ENCODE data around the gene HAVCR1.

DNA sequence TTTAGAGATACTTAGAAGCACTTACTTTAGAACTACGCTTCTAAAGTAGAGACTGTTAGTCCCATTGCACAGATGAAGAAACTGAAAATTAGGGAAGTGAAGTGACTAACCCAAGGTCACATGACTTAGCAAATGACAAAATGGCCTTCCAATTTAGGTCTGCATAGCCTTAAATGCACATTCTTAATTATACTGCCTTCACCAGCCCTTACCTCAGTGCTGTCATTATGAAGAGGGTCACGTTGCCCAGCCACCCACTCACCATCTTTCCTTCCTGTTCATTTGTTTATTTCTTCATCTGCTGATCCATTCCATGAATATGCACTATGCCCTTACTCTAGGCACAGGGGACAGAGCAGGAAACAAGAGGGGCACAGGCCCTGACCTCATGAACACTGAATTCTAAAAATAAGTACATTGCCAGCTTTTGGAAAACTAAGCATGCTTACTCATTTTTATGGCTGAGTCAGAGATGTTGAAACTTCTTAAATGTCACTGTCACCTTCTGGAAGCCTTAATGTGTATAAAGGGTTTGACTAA lies 41.3 kb upstream of the HAVCR1 start:
- TF ChIP-seq, protein P1, sequence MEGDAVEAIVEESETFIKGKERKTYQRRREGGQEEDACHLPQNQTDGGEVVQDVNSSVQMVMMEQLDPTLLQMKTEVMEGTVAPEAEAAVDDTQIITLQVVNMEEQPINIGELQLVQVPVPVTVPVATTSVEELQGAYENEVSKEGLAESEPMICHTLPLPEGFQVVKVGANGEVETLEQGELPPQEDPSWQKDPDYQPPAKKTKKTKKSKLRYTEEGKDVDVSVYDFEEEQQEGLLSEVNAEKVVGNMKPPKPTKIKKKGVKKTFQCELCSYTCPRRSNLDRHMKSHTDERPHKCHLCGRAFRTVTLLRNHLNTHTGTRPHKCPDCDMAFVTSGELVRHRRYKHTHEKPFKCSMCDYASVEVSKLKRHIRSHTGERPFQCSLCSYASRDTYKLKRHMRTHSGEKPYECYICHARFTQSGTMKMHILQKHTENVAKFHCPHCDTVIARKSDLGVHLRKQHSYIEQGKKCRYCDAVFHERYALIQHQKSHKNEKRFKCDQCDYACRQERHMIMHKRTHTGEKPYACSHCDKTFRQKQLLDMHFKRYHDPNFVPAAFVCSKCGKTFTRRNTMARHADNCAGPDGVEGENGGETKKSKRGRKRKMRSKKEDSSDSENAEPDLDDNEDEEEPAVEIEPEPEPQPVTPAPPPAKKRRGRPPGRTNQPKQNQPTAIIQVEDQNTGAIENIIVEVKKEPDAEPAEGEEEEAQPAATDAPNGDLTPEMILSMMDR (conservative IDR thresholded peaks at IDR 0.05; ENCODE audit: low read depth in 2 of 2), result no peak
- no peak for TF ChIP-seq POLR2AphosphoS5 (IDR thresholded peaks at IDR 0.05; ENCODE audit: low read depth)
- TF ChIP-seq ZNF331 (CRISPR knock-in tag; IDR thresholded peaks at IDR 0.05; ENCODE audit: low read depth), result no peak
- TF ChIP-seq EZH2 (IDR thresholded peaks at IDR 0.05; ENCODE audit: low read depth, unreplicated experiment), result no peak
- TF ChIP-seq NANOG (IDR thresholded peaks at IDR 0.05; ENCODE audit: borderline replicate concordance), result no peak
- TF ChIP-seq EZH2phosphoT487 (IDR thresholded peaks at IDR 0.05; ENCODE audit: unreplicated experiment), result no peak
- no peak for TF ChIP-seq JUNB (IDR thresholded peaks at IDR 0.05; ENCODE audit: unreplicated experiment)
- TF ChIP-seq ZNF114 (CRISPR knock-in tag; IDR thresholded peaks at IDR 0.05), result no peak
- no peak for TF ChIP-seq REST (IDR thresholded peaks at IDR 0.05; ENCODE audit: unreplicated experiment)
- TF ChIP-seq CREB1 (CRISPR knock-in tag; IDR thresholded peaks at IDR 0.05; ENCODE audit: low read depth), result no peak
- no peak for TF ChIP-seq STAT1 (IDR thresholded peaks at IDR 0.05; ENCODE audit: unreplicated experiment)
- TF ChIP-seq, protein P2, sequence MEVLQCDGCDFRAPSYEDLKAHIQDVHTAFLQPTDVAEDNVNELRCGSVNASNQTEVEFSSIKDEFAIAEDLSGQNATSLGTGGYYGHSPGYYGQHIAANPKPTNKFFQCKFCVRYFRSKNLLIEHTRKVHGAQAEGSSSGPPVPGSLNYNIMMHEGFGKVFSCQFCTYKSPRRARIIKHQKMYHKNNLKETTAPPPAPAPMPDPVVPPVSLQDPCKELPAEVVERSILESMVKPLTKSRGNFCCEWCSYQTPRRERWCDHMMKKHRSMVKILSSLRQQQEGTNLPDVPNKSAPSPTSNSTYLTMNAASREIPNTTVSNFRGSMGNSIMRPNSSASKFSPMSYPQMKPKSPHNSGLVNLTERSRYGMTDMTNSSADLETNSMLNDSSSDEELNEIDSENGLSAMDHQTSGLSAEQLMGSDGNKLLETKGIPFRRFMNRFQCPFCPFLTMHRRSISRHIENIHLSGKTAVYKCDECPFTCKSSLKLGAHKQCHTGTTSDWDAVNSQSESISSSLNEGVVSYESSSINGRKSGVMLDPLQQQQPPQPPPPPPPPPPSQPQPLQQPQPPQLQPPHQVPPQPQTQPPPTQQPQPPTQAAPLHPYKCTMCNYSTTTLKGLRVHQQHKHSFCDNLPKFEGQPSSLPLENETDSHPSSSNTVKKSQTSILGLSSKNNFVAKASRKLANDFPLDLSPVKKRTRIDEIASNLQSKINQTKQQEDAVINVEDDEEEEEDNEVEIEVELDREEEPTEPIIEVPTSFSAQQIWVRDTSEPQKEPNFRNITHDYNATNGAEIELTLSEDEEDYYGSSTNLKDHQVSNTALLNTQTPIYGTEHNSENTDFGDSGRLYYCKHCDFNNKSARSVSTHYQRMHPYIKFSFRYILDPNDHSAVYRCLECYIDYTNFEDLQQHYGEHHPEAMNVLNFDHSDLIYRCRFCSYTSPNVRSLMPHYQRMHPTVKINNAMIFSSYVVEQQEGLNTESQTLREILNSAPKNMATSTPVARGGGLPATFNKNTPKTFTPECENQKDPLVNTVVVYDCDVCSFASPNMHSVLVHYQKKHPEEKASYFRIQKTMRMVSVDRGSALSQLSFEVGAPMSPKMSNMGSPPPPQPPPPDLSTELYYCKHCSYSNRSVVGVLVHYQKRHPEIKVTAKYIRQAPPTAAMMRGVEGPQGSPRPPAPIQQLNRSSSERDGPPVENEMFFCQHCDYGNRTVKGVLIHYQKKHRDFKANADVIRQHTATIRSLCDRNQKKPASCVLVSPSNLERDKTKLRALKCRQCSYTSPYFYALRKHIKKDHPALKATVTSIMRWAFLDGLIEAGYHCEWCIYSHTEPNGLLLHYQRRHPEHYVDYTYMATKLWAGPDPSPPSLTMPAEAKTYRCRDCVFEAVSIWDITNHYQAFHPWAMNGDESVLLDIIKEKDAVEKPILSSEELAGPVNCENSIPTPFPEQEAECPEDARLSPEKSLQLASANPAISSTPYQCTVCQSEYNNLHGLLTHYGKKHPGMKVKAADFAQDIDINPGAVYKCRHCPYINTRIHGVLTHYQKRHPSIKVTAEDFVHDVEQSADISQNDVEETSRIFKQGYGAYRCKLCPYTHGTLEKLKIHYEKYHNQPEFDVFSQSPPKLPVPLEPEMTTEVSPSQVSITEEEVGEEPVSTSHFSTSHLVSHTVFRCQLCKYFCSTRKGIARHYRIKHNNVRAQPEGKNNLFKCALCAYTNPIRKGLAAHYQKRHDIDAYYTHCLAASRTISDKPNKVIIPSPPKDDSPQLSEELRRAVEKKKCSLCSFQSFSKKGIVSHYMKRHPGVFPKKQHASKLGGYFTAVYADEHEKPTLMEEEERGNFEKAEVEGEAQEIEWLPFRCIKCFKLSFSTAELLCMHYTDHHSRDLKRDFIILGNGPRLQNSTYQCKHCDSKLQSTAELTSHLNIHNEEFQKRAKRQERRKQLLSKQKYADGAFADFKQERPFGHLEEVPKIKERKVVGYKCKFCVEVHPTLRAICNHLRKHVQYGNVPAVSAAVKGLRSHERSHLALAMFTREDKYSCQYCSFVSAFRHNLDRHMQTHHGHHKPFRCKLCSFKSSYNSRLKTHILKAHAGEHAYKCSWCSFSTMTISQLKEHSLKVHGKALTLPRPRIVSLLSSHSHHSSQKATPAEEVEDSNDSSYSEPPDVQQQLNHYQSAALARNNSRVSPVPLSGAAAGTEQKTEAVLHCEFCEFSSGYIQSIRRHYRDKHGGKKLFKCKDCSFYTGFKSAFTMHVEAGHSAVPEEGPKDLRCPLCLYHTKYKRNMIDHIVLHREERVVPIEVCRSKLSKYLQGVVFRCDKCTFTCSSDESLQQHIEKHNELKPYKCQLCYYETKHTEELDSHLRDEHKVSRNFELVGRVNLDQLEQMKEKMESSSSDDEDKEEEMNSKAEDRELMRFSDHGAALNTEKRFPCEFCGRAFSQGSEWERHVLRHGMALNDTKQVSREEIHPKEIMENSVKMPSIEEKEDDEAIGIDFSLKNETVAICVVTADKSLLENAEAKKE (CRISPR knock-in tag; IDR thresholded peaks at IDR 0.05), result no peak
